CD4-positive, alpha-beta T cell treated with Interleukin-1 beta for 1 hour (primary cell): ENCODE results near the gene ZNF778.

Experiments
- DNase-seq, 2 donors: peaks; one replicate each; pipeline ENCODE4 v3.0.0-alpha.2; 2020 to 2022

Gene ZNF778

DNA sequence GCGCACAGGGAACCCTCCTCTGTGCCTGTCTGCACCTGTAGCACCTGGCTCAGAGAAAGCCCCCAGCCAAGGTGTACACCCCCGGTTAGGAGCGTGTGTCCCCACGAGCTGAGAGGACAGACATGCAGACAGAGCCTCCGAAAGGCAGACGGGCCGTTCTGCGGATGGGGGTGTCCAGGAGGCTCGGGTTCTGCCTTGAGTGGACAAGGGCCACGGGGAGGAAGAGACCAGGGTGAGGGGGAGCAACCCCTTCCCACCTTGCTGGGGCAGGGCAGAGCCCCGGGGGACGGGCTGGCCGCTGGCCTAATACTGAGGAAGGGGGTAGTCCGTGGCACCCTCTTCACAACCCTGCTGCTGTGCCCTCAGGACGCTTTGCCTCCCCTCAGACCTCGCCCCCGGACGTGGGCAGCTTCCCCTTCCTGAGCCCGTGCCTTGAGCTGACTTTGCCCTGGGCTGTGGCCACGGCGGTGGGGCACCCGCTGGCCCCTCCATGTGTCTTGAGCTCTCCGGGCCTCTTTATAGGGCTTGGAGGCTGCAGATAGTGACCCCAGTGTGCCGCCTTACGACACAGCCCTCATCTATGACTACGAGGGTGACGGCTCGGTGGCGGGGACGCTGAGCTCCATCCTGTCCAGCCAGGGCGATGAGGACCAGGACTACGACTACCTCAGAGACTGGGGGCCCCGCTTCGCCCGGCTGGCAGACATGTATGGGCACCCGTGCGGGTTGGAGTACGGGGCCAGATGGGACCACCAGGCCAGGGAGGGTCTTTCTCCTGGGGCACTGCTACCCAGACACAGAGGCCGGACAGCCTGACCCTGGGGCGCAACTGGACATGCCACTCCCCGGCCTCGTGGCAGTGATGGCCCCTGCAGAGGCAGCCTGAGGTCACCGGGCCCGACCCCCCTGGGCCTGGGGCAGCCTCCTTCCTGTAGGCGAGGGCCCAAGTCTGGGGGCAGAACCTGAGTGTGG lies 22.9 kb upstream of the ZNF778 start:
- no peak for DNase-seq

DNA sequence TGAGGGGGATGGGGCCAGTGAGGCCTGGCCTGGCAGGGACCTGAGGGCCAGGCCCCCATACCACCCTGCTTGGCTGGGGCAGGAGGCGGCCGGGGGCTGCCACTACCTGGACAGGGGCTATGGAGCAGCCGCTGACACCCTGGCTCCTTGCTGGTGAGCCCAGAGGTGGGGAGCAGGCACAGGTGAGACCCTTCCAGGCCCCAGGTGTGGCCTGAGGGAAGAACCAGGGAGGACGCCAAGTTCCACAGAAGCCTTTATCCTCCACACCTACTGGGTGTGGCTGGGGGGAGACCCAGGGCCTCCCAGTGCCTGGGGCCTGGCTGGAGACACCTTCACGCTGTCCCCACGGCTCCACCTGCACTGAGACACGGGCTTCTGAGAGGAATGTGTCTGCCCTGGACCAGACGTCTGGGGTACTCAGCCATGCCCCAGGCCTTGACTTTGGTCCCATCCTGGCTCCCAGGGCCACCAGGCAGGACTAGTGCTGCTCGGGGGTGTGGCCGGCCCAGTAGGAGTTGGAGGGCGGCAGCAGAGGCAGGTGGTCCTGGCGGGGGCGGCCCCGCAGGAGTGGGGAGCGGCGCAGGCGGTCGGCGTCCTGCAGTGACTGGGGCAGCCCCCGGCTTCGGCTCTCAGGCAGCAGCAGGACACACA lies 21.9 kb upstream of the ZNF778 start:
- DNase-seq, result no peak

- DNase-seq, result no peak
Measured at GRCh38 chr16:89197033-89197632, 20.4 kb upstream of the ZNF778 start.

DNA sequence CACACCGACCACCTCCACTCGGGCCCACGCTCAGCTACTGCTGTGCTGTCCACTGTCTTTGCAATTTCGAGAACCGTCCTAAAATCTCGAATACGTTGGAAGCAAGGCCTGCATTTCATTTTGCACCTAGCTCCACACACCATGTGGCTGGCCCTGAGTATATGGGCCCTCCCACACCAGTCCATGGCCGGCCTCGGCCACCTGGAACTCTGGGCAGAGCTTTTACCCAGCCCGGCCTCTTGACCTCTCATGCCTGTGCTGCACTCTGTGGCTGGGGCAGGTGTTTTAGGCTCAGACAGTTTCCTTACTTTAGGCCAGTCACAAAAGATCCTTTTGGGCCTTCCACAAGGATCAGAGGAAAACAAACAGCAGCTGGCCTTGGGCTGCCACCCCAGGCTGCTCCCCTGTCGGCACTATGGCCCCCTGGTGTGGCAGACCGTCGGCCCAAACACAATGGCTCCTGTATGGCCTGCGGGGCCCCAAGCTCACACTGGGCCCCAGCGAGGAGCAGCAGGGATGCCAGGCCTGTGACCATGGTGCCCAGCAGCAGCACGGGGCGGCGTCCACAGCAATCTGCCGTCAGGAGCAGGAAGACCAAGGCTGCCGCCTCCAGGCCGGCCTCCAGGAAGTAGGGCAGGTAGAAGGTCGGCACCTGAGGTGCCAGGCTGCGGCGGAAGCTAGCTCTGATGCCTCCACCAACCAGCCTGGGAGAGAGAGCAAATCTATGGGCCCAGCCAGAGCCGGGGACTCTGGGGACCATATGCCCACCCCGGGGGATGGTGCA lies 19.7 kb upstream of the ZNF778 start:
- DNase-seq, result no peak

- DNase-seq, result no peak
Measured at GRCh38 chr16:89198417-89199240, 18.9 kb upstream of the ZNF778 start.

GRCh38 chr16:89199241-89200123 lies 18.0 kb upstream of the ZNF778 start:
- no peak for DNase-seq

DNA sequence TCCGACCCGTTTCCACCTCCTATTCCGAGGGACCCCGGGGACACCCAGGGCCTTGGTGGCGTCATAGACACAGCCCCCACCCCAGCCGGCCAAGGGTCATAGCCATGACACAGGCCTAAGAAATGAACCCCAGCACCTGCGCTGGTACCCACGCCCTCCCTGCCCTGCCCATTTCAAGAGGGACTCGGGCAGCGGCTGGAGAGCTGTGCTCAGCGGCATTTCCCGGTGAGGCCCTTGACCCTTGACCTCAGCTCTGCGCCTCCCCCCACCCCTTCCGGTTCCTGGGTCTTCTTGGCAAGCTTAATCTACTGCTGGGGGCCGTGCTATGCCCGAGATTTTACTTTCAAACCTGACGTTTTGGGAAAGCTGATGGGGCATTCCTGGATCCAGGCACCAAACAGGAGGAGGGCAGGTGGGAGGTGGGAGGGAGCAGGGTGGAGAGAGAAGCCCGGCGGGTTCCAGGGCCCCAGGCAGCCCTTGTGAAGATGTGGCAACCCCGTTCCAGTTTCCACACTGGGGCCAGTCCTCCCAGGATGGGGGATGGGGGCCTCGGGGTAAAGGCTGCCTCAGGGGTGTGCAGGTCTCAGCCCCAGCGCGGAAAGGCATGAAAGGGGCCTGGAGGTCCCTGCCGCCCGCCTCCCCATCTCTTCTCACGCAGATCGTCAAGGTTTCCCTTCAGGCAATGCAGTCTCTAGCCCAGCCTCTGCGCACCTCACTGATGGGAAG lies 17.2 kb upstream of the ZNF778 start, which contains the start of gene SLC22A31:
Gene SLC22A31 (minus strand): TSS at position 414 of the 726 bp plus-strand sequence. CDS start 36 bp downstream, at position 378.
- DNase-seq, result no peak

GRCh38 chr16:89200850-89201411 lies 16.6 kb upstream of the ZNF778 start:
- DNase-seq, result no peak

- DNase-seq, result peak; percentile 80 to 85
Measured at GRCh38 chr16:89201439-89202377, 15.8 kb upstream of the ZNF778 start.

- no peak for DNase-seq
Measured at GRCh38 chr16:89202422-89203215, 14.9 kb upstream of the ZNF778 start.

DNA sequence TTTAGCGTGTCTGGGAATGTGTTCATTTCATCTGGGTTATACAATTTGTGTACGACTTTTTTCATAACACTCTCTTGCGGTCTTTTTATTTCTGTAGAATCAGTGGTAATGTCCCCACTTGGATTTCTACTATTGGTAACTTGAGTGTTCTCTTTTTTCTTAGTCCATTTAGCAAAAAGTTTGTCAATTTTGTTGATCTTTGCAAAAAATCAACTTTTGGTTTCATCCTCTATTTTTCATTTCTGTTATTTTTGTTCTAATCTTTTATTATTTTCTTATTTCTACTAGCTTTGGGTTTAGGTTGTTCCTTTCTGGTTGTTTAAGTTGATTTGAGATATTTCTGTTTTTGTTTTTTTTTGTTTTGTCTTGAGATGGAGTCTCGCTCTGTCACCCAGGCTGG lies 9.5 kb upstream of the ZNF778 start:
- DNase-seq, result no peak

DNA sequence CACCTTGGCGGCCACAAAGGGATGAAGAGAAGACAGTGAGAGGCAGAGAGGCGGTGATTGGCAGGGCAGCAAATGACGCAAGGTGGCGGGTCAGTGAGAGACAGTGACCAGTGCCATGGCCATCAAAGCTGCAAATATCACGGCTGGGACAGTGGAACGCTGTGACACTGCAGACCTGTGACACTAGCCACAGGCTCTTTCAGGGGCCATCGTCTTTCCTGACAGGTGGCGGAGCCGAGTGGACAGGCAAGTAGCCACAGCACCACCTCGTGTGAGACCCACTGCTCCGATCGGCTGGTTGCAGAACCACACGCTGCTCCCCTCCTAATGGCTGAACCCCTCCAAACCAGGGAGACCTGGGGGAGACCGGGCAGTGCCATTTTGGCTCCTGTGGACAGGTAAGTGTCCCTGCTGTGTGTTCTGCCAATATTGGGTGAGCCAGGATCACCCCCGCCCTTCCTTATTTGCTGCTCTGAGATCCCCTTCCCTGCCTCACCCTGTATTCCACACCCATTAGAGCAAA lies 7.9 kb upstream of the ZNF778 start:
- no peak for DNase-seq

DNA sequence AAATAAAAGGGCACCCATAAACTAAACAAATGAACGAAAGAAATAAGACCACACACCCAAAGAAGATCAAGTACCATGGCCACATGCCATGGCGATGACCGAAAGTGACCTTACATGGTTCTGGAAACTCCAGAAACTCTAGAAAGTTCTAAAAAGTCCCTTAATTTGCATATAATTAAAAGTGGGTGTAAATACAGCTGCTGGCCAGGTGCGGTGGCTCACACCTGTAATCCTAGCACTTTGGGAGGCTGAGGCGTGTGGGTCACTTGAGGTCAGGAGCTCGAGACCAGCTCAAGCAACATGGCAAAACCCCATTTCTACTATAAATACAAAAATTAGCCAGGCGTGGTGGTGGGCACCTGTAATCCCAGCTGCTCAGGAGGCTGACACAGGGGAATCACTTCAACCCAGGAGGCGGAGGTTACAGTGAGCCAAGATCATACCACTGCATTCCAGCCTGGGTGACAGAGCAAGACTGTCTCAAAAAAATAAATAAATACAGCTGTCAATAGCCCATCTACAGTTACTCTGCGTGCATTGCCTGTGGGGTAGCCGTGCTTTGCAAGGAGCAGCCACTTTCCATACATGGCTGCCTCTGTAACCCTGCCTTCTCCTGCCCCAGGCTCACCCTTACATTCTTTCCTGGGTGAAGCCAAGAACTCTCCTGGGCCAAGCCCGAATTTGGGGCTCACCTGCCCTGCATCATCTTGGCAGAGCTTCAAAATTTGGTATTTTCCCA lies 7.2 kb upstream of the ZNF778 start:
- no peak for DNase-seq

DNA sequence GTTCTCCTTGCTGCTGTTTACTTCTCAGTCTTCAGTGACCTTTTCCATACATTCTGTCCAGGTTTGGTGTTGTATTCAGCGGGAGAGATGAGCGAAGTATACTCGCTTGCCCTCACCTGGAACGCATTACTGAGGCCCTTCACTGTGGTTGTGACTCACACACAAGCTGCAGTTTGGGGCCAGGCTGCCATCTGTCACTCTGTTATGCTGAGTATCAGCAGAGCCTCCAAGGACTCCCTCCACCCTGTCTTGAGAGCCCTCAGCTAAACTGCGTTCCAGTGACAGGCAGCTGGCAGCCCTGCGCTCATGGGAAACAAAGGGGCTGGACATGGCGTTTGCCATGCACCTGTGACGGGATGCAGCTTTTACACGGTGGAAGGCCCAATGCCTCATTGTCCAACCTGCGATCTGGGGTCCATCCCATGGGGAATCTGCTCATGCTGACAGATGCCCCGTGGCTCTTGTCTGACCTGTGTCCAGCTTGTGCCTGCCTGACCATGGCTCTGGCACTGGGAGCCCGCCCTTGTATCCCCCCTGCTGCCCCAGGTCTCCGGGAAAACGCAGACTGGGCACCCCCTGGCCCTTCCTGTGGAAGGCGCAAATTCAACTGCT lies 6.5 kb upstream of the ZNF778 start:
- DNase-seq, result no peak

- DNase-seq, result peak; percentile 80 to 83
Measured at GRCh38 chr16:89216315-89217137, 977 bp upstream of the ZNF778 start.

GRCh38 chr16:89217138-89217387 lies 440 bp upstream of the ZNF778 start:
- DNase-seq, result no peak
